ENCODE data around the gene COMT. TPM values are rescaled to one million over a fixed set of nuclear protein-coding genes. Genes with fewer than 3 reads are reported as not detected.

COMT gene
- polyA plus RNA-seq, 4 donors: 57.8 to 236 (median 135) TPM

DNA sequence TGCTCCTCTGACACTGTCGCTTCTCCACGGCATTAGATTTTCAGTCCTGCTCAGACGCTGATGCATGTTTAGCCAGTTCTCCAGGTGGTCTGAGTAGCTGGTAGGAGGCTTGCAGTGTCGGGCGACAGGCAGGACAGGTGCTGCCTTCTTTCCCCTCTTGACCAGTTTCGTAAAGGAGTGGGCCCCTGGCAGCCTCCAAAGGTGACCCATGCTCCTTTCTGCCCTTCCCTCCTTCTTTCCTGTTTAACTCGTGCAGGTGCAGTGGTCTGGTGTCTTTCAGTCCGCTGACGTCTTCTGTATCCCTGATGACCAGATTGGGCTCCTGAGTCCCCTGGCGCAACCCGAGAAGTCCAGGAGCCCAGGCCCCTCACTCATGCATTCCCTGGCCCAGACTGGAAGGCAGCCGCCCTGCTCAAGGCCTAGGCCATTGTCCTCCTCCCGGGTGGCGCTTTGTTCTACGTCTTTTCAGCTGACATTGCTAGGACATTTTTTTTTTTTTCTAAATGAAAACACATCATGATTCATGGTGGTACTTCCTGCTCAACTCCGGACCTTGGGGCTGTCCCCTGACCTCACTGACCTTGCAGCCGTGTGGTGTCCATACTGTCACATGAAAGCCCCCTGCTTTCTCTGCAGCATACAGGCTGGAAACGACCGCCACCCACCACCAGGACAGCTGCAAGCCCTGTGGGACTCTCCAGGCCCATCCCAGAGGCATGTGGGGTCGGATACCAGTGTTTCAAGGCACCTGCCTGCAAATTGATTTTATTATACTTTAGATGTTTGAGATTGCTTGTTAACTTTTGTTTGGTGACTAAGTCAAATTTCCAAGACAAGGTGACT, 25.6 kb downstream of the COMT start:
- H3K27ac ChIP-seq (ENCODE audit: low read depth in 1 of 3, low read length in 2 of 3): no peak overlapping the region
- DNase-seq: no peak

DNA sequence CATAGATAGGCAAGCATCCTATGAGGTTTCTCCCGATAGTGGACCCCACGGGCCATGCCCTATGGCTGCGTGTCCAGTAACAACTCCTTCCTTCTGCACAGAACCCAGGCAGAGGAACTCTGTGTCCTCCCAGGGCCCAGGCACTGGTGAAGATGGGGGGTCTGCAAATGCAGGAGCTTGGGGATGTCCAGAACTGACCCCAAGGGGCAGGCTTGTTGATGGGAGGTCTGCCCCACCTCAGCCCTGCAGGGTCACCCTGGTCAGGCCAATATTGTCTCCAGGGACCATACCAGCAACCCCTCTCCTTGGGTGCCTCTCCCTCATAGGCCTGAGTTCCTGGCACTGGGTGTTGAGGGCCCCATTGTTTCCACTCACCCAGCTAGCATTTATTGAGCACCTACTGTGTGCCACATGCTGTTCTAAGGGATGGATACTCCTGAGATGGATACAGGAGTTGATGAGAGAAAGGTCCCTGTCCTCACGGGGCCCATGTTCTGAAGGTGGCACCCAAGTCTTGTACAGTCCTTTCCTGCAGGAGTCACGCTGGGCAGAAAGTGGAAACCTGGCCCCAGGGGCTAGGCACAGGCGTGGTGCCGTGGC, 26.4 kb downstream of the COMT start:
- Histone ChIP-seq H3K27me3 (ENCODE audit: control insufficient read depth in 3 of 3, insufficient read depth in 3 of 3, low read length in 3 of 3) (no peaks in the 10 kb centered on the region), H3K9me3 (ENCODE audit: control insufficient read depth in 2 of 2, insufficient read depth in 1 of 2, low read depth in 1 of 2, low read length in 1 of 2) (no peaks in the 10 kb centered on the region), H3K4me1 (ENCODE audit: control insufficient read depth in 3 of 3, insufficient read depth in 2 of 3, low read depth in 1 of 3, low read length in 2 of 3) (peaks cover 0 to 50% (median 2%) of the 10 kb centered on the region in 3 donors), H3K27ac (ENCODE audit: low read depth in 1 of 3, low read length in 2 of 3) (no peak overlapping the region), H3K4me3 (ENCODE audit: low read depth in 1 of 3, low read length in 3 of 3) (no peak overlapping the region), H3K36me3 (ENCODE audit: control insufficient read depth in 3 of 3, insufficient read depth in 2 of 3, low read depth in 1 of 3, low read length in 3 of 3) (peaks cover 0 to 98% (median 0%) of the 10 kb centered on the region in 3 donors)
- 85 to 88% (median 86%) methylated on average over 7 of the region's 7 CpGs for WGBS, 3 donors
- FAIRE-seq: no peak
- no peak for DNase-seq

More for the DNA sequence above, 25.6 kb downstream of the COMT start:
- Histone ChIP-seq H3K27me3 (ENCODE audit: control insufficient read depth in 3 of 3, insufficient read depth in 3 of 3, low read length in 3 of 3) (no peaks in the 10 kb centered on the region), H3K9me3 (ENCODE audit: control insufficient read depth in 2 of 2, insufficient read depth in 1 of 2, low read depth in 1 of 2, low read length in 1 of 2) (no peaks in the 10 kb centered on the region), H3K36me3 (ENCODE audit: control insufficient read depth in 3 of 3, insufficient read depth in 2 of 3, low read depth in 1 of 3, low read length in 3 of 3) (peaks cover 0 to 97% (median 0%) of the 10 kb centered on the region in 3 donors), H3K4me1 (ENCODE audit: control insufficient read depth in 3 of 3, insufficient read depth in 2 of 3, low read depth in 1 of 3, low read length in 2 of 3) (peaks cover 0 to 54% (median 4%) of the 10 kb centered on the region in 3 donors), H3K4me3 (ENCODE audit: low read depth in 1 of 3, low read length in 3 of 3) (no peak overlapping the region)
- 61 to 71% (median 70%) methylated on average over 20 of the region's 20 CpGs for WGBS, 3 donors
- no peak for FAIRE-seq

DNA sequence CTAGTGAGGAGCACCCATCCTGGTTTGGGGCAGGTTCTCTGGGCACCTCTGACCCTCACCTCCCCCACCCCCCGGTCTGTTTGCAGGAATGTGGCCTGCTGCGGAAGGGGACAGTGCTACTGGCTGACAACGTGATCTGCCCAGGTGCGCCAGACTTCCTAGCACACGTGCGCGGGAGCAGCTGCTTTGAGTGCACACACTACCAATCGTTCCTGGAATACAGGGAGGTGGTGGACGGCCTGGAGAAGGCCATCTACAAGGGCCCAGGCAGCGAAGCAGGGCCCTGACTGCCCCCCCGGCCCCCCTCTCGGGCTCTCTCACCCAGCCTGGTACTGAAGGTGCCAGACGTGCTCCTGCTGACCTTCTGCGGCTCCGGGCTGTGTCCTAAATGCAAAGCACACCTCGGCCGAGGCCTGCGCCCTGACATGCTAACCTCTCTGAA, 26.9 kb downstream of the COMT start:
- Histone ChIP-seq H3K4me1 (ENCODE audit: control insufficient read depth in 3 of 3, insufficient read depth in 2 of 3, low read depth in 1 of 3, low read length in 2 of 3) (peaks cover 0 to 49% (median 2%) of the 10 kb centered on the region in 3 donors), H3K27ac (ENCODE audit: low read depth in 1 of 3, low read length in 2 of 3) (no peak overlapping the region), H3K9me3 (ENCODE audit: control insufficient read depth in 2 of 2, insufficient read depth in 1 of 2, low read depth in 1 of 2, low read length in 1 of 2) (no peaks in the 10 kb centered on the region), H3K36me3 (ENCODE audit: control insufficient read depth in 3 of 3, insufficient read depth in 2 of 3, low read depth in 1 of 3, low read length in 3 of 3) (peaks cover 0 to 99% (median 0%) of the 10 kb centered on the region in 3 donors), H3K27me3 (ENCODE audit: control insufficient read depth in 3 of 3, insufficient read depth in 3 of 3, low read length in 3 of 3) (no peaks in the 10 kb centered on the region), H3K4me3 (ENCODE audit: low read depth in 1 of 3, low read length in 3 of 3) (no peak overlapping the region)
- WGBS, 3 donors: 83 to 85% (median 83%) methylated on average over 17 to 18 of the region's 18 CpGs
- DNase-seq (no peak), FAIRE-seq (no peak)

DNA sequence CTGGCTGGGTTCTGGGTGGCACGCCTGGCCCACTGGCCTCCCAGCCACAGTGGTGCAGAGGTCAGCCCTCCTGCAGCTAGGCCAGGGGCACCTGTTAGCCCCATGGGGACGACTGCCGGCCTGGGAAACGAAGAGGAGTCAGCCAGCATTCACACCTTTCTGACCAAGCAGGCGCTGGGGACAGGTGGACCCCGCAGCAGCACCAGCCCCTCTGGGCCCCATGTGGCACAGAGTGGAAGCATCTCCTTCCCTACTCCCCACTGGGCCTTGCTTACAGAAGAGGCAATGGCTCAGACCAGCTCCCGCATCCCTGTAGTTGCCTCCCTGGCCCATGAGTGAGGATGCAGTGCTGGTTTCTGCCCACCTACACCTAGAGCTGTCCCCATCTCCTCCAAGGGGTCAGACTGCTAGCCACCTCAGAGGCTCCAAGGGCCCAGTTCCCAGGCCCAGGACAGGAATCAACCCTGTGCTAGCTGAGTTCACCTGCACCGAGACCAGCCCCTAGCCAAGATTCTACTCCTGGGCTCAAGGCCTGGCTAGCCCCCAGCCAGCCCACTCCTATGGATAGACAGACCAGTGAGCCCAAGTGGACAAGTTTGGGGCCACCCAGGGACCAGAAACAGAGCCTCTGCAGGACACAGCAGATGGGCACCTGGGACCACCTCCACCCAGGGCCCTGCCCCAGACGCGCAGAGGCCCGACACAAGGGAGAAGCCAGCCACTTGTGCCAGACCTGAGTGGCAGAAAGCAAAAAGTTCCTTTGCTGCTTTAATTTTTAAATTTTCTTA, 27.8 kb downstream of the COMT start:
- Histone ChIP-seq H3K27me3 (ENCODE audit: control insufficient read depth in 3 of 3, insufficient read depth in 3 of 3, low read length in 3 of 3) (no peaks in the 10 kb centered on the region), H3K9me3 (ENCODE audit: control insufficient read depth in 2 of 2, insufficient read depth in 1 of 2, low read depth in 1 of 2, low read length in 1 of 2) (no peaks in the 10 kb centered on the region), H3K36me3 (ENCODE audit: control insufficient read depth in 3 of 3, insufficient read depth in 2 of 3, low read depth in 1 of 3, low read length in 3 of 3) (peaks cover 0 to 97% (median 0%) of the 10 kb centered on the region in 3 donors), H3K4me3 (ENCODE audit: low read depth in 1 of 3, low read length in 3 of 3) (no peak overlapping the region), H3K4me1 (ENCODE audit: control insufficient read depth in 3 of 3, insufficient read depth in 2 of 3, low read depth in 1 of 3, low read length in 2 of 3) (peaks cover 0 to 40% (median 2%) of the 10 kb centered on the region in 3 donors), H3K27ac (ENCODE audit: low read depth in 1 of 3, low read length in 2 of 3) (no peak overlapping the region)
- WGBS, 3 donors: 77 to 82% (median 82%) methylated on average over 11 of the region's 11 CpGs
- DNase-seq: no peak
- FAIRE-seq: no peak

DNA sequence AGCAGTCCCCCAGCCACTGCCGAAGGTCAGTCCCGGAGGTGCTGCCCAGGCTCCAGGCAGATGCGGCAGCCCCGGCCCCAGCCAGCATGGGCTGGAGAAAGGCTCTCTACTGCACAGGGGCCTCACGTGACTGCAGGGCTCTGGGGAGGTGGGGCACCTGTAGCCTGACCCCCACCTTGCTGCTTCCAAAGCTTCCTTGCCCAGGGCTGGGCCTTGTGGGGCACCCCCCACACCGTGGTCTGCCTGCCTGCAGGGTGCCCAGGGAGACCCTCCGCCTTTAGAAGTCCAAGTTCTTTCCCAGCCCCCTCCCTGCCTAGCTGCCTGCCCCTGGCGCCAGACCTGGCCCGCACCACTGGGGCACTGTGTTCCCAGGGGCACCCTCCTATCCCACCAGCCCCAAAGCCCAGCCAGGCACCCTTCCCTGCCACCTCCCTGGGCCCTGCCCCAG, 28.5 kb downstream of the COMT start:
- H3K27me3 ChIP-seq (ENCODE audit: control insufficient read depth in 3 of 3, insufficient read depth in 3 of 3, low read length in 3 of 3): no peaks in the 10 kb centered on the region
- no peak for DNase-seq
- H3K36me3 ChIP-seq (ENCODE audit: control insufficient read depth in 3 of 3, insufficient read depth in 2 of 3, low read depth in 1 of 3, low read length in 3 of 3): peaks cover 0 to 91% (median 0%) of the 10 kb centered on the region in 3 donors
- peak overlapping the region in 1 of 3 donors; percentile 15 for H3K27ac ChIP-seq (ENCODE audit: low read depth in 1 of 3, low read length in 2 of 3)
- no peaks in the 10 kb centered on the region for H3K9me3 ChIP-seq (ENCODE audit: control insufficient read depth in 2 of 2, insufficient read depth in 1 of 2, low read depth in 1 of 2, low read length in 1 of 2)
- WGBS, 3 donors: 69 to 76% (median 75%) methylated on average over 9 of the region's 9 CpGs
- H3K4me1 ChIP-seq (ENCODE audit: control insufficient read depth in 3 of 3, insufficient read depth in 2 of 3, low read depth in 1 of 3, low read length in 2 of 3): peaks cover 0 to 33% (median 2%) of the 10 kb centered on the region in 3 donors
- H3K4me3 ChIP-seq (ENCODE audit: low read depth in 1 of 3, low read length in 3 of 3): no peak overlapping the region
- no peak for FAIRE-seq

DNA sequence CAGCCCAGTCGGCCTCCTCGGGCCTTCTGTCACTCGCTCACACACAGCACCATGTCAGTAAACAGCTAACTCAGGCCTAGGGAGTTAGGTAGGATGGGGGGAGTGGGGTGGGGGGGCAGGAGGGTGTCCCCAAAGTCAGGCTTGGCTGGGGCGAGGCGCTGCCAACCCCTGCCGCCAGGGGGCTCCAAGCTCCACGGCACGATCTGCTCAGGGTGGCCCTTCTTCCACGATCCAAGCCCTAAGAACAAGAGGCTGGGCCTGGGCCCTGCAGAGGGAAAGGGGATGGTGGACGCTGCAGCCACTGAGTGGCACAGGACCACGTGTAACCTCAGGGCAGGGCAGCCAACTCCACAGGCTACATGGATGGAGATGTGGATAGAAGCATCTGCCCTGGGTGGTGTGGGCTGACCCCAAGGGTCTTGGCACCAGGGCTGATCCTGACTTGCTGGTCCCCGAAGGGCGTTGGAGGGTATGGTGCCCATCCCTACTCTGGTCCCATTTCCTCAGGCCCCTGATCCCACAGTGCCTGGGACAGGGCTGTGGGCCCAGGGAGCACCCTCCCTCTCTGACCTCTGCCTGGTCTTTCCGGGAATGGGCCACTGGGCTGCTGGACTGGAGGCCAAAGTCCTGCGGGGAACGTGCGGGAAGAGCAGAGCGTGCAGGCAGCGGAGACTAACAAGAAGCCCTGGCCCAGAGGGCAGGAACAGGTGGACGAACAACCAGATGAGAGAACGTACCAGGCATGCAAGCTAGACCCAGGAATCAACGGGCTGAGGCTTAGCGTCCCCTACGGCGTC, 29.1 kb downstream of the COMT start:
- Histone ChIP-seq H3K36me3 (ENCODE audit: control insufficient read depth in 3 of 3, insufficient read depth in 2 of 3, low read depth in 1 of 3, low read length in 3 of 3) (peaks cover 0 to 86% (median 0%) of the 10 kb centered on the region in 3 donors), H3K4me1 (ENCODE audit: control insufficient read depth in 3 of 3, insufficient read depth in 2 of 3, low read depth in 1 of 3, low read length in 2 of 3) (peaks cover 0 to 32% (median 2%) of the 10 kb centered on the region in 3 donors), H3K27me3 (ENCODE audit: control insufficient read depth in 3 of 3, insufficient read depth in 3 of 3, low read length in 3 of 3) (no peaks in the 10 kb centered on the region), H3K4me3 (ENCODE audit: low read depth in 1 of 3, low read length in 3 of 3) (no peak overlapping the region), H3K9me3 (ENCODE audit: control insufficient read depth in 2 of 2, insufficient read depth in 1 of 2, low read depth in 1 of 2, low read length in 1 of 2) (no peaks in the 10 kb centered on the region), H3K27ac (ENCODE audit: low read depth in 1 of 3, low read length in 2 of 3) (peak overlapping the region in 1 of 3 donors; percentile 77)
- no peak for FAIRE-seq
- WGBS, 3 donors: 26 to 48% (median 37%) methylated on average over 25 of the region's 25 CpGs
- DNase-seq: peak; percentile 75 to 79

DNA sequence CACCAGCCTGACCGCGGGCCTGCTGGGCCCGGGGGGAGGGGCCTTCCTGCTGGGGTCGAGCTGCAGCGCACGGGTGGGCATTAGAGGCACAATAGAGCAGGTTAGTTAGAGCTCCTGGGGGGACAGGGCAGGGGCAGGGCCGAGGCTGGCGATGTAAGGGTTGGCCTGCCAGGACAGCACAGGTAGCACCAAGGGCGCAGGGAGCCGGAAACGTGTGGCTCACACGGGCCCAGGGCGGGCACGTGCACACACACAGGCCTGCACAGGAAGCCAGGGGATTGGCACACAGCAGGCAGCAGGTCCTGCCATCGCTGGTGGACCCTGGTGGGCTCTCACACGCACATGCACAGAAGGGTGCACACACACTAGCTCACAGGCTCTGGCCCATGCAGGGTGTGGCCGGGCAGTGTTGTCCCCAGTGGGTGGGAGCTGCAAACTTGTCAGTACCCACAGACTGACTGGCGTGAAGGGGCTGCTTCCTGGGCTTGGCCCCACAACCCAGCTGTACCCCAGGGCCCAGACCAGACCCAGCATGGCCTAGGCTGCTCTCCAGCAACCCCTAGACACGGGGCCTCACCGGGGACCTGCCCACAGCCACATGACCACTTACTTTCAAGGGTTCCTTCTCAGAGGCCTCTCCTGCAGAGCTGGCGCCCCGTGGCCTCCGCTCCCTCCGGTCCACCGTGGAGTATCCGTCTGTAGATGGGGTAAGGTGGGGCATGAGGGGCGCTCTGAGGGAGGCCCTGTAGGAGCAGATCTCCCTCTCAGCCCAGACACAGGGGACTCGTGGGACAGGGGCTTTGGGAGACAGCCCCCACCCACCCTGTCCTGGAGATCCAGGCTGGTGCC, 29.9 kb downstream of the COMT start:
- peaks cover 0 to 32% (median 2%) of the 10 kb centered on the region in 3 donors for H3K4me1 ChIP-seq (ENCODE audit: control insufficient read depth in 3 of 3, insufficient read depth in 2 of 3, low read depth in 1 of 3, low read length in 2 of 3)
- no peaks in the 10 kb centered on the region for H3K9me3 ChIP-seq (ENCODE audit: control insufficient read depth in 2 of 2, insufficient read depth in 1 of 2, low read depth in 1 of 2, low read length in 1 of 2)
- H3K36me3 ChIP-seq (ENCODE audit: control insufficient read depth in 3 of 3, insufficient read depth in 2 of 3, low read depth in 1 of 3, low read length in 3 of 3): peaks cover 0 to 83% (median 0%) of the 10 kb centered on the region in 3 donors
- 67 to 71% (median 68%) methylated on average over 28 of the region's 28 CpGs for WGBS, 3 donors
- FAIRE-seq: no peak
- H3K27ac ChIP-seq (ENCODE audit: low read depth in 1 of 3, low read length in 2 of 3): peak overlapping the region in 1 of 3 donors; percentile 77
- no peak overlapping the region for H3K4me3 ChIP-seq (ENCODE audit: low read depth in 1 of 3, low read length in 3 of 3)
- DNase-seq: peak in 1 of 2 donors; percentile 63
- H3K27me3 ChIP-seq (ENCODE audit: control insufficient read depth in 3 of 3, insufficient read depth in 3 of 3, low read length in 3 of 3): no peaks in the 10 kb centered on the region
